Hepatocyte (in vitro differentiated cells): ENCODE data around the gene COL28A1.

Experiments used
- EZH2 ChIP-seq: fragments of 200-600 bp; sonication (generic); IDR thresholded peaks from 2 replicates; pipeline ENCODE4 v1.6.1; 2016; ENCODE audit warnings: antibody characterized with exemption, mild to moderate bottlenecking, borderline replicate concordance
- EZH2phosphoT487 ChIP-seq: fragments of 200-600 bp; sonication (generic); IDR thresholded peaks from one replicate; pipeline ENCODE4 v1.6.1; 2018; ENCODE audit warnings: antibody characterized with exemption, mild to moderate bottlenecking, low read depth, moderate library complexity; ENCODE audit not compliant: unreplicated experiment, severe bottlenecking
- TF ChIP-seq, protein P1 (sequence below): fragments of 200-600 bp; sonication (generic); IDR thresholded peaks from 2 replicates; pipeline ENCODE4 v1.5.1; 2016; ENCODE audit warnings: antibody characterized with exemption, mild to moderate bottlenecking; ENCODE audit not compliant: poor library complexity

DNA sequence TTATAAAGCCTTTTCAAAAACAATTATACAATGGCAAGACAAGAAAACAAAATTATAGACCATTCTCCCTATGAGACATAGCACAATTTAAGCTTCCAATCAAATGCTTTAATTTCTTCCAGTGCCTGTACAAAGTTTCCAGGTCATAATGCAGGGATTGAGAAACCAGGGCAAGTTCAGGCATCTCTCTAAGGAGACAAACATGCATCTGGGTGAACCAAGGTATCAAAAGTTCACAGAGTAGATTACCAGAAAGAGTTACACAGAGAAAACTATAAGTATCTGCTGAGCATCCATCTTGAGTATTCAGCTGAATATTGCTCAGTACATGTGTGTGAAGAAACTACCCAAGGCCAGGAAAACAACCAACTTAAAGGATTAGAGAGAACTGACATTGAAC lies 89.1 kb downstream of the COL28A1 start:
- TF ChIP-seq EZH2 (no peak), EZH2phosphoT487 (no peak)
- TF ChIP-seq, protein P1, sequence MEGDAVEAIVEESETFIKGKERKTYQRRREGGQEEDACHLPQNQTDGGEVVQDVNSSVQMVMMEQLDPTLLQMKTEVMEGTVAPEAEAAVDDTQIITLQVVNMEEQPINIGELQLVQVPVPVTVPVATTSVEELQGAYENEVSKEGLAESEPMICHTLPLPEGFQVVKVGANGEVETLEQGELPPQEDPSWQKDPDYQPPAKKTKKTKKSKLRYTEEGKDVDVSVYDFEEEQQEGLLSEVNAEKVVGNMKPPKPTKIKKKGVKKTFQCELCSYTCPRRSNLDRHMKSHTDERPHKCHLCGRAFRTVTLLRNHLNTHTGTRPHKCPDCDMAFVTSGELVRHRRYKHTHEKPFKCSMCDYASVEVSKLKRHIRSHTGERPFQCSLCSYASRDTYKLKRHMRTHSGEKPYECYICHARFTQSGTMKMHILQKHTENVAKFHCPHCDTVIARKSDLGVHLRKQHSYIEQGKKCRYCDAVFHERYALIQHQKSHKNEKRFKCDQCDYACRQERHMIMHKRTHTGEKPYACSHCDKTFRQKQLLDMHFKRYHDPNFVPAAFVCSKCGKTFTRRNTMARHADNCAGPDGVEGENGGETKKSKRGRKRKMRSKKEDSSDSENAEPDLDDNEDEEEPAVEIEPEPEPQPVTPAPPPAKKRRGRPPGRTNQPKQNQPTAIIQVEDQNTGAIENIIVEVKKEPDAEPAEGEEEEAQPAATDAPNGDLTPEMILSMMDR, result no peak
